Loucy (cell line): ENCODE data around the gene IL23R.

Experiments
- EZH2phosphoT487 ChIP-seq: fragments of 200-600 bp; IDR thresholded peaks from 2 replicates; pipeline ENCODE4 v1.6.1; 2018; ENCODE audit warnings: antibody characterized with exemption, mild to moderate bottlenecking, moderate library complexity, borderline replicate concordance
- TF ChIP-seq, protein P1 (sequence below): fragments of 200-600 bp; sonication (generic); conservative IDR thresholded peaks from 2 replicates; pipeline ENCODE4 v1.5.1; 2014; ENCODE audit warnings: mild to moderate bottlenecking, antibody characterized with exemption, low read length

DNA sequence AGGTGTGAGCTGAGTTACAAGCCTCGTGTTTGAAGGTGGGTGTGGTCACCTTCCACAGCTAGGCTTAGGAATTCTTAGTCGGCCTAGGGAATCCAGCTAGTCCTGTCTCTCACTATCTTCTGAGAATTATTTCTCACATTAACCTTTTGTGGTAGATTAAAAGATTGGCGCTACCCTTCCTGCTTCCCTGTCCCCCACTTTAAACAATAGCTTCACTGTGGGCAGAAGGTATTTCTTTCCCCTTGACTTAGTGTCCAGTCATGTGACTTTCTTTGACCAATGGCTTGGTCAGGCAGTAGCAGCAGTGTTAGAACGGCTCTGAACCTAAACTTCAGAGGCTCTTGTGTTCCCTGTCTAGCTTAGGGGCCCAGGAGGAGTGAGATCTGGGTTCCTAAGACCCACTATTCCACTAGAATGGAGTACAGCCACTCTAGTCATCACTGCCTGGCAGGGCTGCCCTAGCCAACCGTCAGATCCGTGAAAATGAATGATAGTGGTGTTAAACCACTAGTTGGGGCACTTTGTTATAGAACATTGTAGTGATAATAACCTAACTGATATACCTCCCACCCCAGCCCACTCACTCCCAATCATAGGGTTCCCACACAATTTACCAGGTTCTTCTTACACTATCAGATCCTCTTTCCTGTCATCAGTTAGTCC, 17.6 kb upstream of the IL23R start:
- TF ChIP-seq, protein P1, sequence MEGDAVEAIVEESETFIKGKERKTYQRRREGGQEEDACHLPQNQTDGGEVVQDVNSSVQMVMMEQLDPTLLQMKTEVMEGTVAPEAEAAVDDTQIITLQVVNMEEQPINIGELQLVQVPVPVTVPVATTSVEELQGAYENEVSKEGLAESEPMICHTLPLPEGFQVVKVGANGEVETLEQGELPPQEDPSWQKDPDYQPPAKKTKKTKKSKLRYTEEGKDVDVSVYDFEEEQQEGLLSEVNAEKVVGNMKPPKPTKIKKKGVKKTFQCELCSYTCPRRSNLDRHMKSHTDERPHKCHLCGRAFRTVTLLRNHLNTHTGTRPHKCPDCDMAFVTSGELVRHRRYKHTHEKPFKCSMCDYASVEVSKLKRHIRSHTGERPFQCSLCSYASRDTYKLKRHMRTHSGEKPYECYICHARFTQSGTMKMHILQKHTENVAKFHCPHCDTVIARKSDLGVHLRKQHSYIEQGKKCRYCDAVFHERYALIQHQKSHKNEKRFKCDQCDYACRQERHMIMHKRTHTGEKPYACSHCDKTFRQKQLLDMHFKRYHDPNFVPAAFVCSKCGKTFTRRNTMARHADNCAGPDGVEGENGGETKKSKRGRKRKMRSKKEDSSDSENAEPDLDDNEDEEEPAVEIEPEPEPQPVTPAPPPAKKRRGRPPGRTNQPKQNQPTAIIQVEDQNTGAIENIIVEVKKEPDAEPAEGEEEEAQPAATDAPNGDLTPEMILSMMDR, result no peak
- no peak for TF ChIP-seq EZH2phosphoT487
